Measurements from ENCODE around the gene ZDHHC21. TPM values are rescaled to one million over a fixed set of nuclear protein-coding genes. Genes with fewer than 3 reads are reported as not detected.
A peak's percentile ranks its signal among the peaks of the same experiment; 100 is the strongest.
"Not testable (repeated sequence)": the region's sequence is repeated elsewhere in the genome, so short reads cannot be mapped to it uniquely, and the experiment has no call there.

ZDHHC21 gene
- polyA plus RNA-seq, 3 donors = 0.34 to 2.0 (median 1.0) TPM

- no peaks in the 10 kb centered on the region for H4K20me1 ChIP-seq (ENCODE audit: insufficient read depth, low read length)
- intact Hi-C loops (cut with micrococcal nuclease) = no loop called here
- no peak for TF ChIP-seq CTCF (IDR thresholded peaks at IDR 0.05)
Observed at GRCh38 chr9:14686168-14686567, 7.1 kb downstream of the ZDHHC21 start.

GRCh38 chr9:14682616-14683015 is 10.6 kb downstream of the ZDHHC21 start:
- H3K36me3 ChIP-seq (replicated peaks in 1 of 2; ENCODE audit: control insufficient read depth in 1 of 2, insufficient read depth in 2 of 2, low read length in 2 of 2); H4K20me1 ChIP-seq (ENCODE audit: insufficient read depth, low read length); DNase-seq; H3K9ac ChIP-seq (ENCODE audit: insufficient read depth, low read length, poor library complexity, severe bottlenecking); H3K79me2 ChIP-seq (ENCODE audit: insufficient read depth, low read length); H3K4me3 Mint-ChIP-seq; H3K27ac ChIP-seq (ENCODE audit: low read depth in 1 of 2, low read length in 2 of 2); H2AFZ ChIP-seq (ENCODE audit: insufficient read depth, low read depth, low read length, poor library complexity, severe bottlenecking); H3K9me3 ChIP-seq (replicated peaks in 1 of 2; ENCODE audit: control insufficient read depth in 1 of 2, insufficient read depth in 1 of 2, low read length in 2 of 2); H3K27me3 ChIP-seq (ENCODE audit: control insufficient read depth in 2 of 2, insufficient read depth in 2 of 2, low read length in 2 of 2); intact Hi-C loops (cut with micrococcal nuclease); H3K27ac Mint-ChIP-seq; H3K4me1 ChIP-seq (ENCODE audit: control insufficient read depth in 1 of 2, insufficient read depth in 2 of 2, low read length in 2 of 2); H3K4me2 ChIP-seq (replicated peaks; ENCODE audit: extremely low read depth, low read length, poor library complexity, severe bottlenecking); H3K4me3 ChIP-seq (replicated peaks in 1 of 3; ENCODE audit: low read depth in 2 of 3, low read length in 3 of 3); H3K9me3 Mint-ChIP-seq; H3K27me3 Mint-ChIP-seq (ENCODE audit: low read depth in 3 of 3); H3K4me1 Mint-ChIP-seq: not testable (repeated sequence)
- peaks cover 25 to 30% of the 10 kb centered on the region in 2 donors for H3K36me3 Mint-ChIP-seq
- no CpG with 5 or more reads among the region's 4 CpGs for WGBS (ENCODE audit: insufficient coverage)

More at GRCh38 chr9:14686168-14686567, 7.1 kb downstream of the ZDHHC21 start:
- Histone ChIP-seq H3K9me3 (replicated peaks in 1 of 2; ENCODE audit: control insufficient read depth in 1 of 2, insufficient read depth in 1 of 2, low read length in 2 of 2) (no peaks in the 10 kb centered on the region), H2AFZ (ENCODE audit: insufficient read depth, low read depth, low read length, poor library complexity, severe bottlenecking) (no peak overlapping the region), H3K4me1 (ENCODE audit: control insufficient read depth in 1 of 2, insufficient read depth in 2 of 2, low read length in 2 of 2) (peaks cover 0 to 1% of the 10 kb centered on the region in 2 donors), H3K4me2 (replicated peaks; ENCODE audit: extremely low read depth, low read length, poor library complexity, severe bottlenecking) (no peak overlapping the region), H3K79me2 (ENCODE audit: insufficient read depth, low read length) (no peaks in the 10 kb centered on the region), H3K4me3 (replicated peaks in 1 of 3; ENCODE audit: low read depth in 2 of 3, low read length in 3 of 3) (no peak overlapping the region), H3K27ac (ENCODE audit: low read depth in 1 of 2, low read length in 2 of 2) (no peak overlapping the region), H3K36me3 (replicated peaks in 1 of 2; ENCODE audit: control insufficient read depth in 1 of 2, insufficient read depth in 2 of 2, low read length in 2 of 2) (no peaks in the 10 kb centered on the region), H3K9ac (ENCODE audit: insufficient read depth, low read length, poor library complexity, severe bottlenecking) (no peak overlapping the region), H3K27me3 (ENCODE audit: control insufficient read depth in 2 of 2, insufficient read depth in 2 of 2, low read length in 2 of 2) (no peaks in the 10 kb centered on the region)
- no peak overlapping the region for H3K4me3 Mint-ChIP-seq
- H3K9me3 Mint-ChIP-seq = peaks cover 0 to 4% (median 0%) of the 10 kb centered on the region in 7 donors
- no peaks in the 10 kb centered on the region for H3K27me3 Mint-ChIP-seq (ENCODE audit: low read depth in 3 of 3)
- H3K27ac Mint-ChIP-seq = peak overlapping the region in 1 of 7 donors; percentile 40
- H3K4me1 Mint-ChIP-seq = peaks cover 9% of the 10 kb centered on the region
- peaks cover 36 to 38% of the 10 kb centered on the region in 2 donors for H3K36me3 Mint-ChIP-seq
- DNase-seq = no peak

All from CD14-positive monocyte (primary cell).